GM18907 (cell line): ENCODE data around the gene UBR4.
"Not testable (repeated sequence)": the region's sequence is repeated elsewhere in the genome, so short reads cannot be mapped to it uniquely, and the experiment has no call there.

ENCODE experiments used
- ATAC-seq: cut with Tn5 transposase; IDR thresholded peaks from one replicate; pipeline ENCODE4 v1.9.1; 2021; ENCODE audit warnings: mild to moderate bottlenecking, moderate library complexity; ENCODE audit not compliant: unreplicated experiment

Gene UBR4

DNA sequence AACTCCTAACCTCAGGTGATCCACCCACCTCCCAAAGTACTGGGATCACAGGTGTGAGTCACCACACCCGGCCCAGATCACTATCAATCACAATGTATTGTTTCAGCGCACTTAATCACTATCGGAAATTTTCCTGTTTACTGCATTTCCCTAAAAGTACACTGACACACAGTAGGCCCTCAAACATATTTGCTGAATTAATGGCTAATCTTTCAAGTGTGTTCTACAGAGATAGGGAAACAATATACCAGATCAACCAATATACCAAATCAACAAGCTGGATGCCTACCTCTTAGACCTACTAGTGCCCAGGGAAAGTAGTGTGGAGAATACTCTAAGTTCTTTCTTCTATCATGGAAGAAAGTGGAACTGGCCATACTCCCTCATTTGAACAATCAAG, 17.1 kb downstream of the UBR4 start:
- no peak for ATAC-seq

DNA sequence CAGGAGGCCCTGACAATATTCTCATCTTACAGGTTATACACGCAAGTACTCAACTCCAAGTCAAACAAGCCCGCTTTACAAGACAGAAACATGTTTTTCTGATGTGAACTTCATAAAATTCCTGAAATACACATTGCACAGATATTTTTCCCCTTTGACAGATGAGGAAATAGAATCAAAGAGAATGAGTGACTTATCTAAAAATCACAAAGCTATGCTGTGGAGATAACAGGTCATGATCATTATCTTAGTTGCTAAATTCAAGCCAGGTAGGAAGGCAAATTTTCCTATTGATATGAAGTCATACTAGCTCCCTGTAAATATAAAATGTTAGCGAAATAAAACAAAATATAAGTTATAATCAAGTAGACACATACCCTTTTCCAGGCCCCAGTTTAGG, 18.3 kb downstream of the UBR4 start:
- no peak for ATAC-seq

DNA sequence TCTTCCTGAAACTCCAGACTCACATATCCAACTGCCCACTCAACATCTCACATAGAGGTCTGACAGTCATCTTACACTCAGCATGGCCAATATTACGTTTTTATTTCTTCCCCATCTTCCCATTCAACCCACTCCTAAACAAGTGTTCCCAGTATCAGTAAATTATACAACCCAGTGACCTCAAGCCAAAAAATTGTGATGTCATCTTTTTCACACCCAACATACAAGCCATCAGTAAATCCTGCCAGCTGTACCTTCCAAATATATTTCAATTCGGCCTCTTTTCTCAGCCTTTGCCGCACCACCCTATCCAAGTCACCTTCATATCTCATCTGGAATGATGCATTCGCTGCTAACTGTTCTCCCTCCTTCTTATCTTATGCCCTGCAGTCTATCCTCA, 19.6 kb downstream of the UBR4 start:
- no peak for ATAC-seq

DNA sequence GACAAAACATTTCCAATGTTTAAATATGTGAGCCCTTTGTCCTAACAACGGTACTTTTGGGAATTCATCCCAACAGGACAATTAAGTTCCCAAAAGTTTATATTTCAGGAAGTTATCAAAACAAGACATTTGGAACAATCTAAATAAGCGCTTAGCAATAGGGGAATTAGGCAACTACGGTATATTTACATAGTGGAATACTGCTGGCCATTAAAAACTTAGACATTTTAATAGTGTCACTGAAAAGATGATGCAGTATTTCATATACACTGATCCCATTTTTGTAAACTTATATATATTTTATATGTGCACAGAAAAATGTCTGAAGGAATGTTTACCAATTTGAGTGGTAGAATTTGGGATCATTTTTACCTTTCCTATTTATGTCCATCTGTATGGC, 20.8 kb downstream of the UBR4 start:
- ATAC-seq, result no peak

DNA sequence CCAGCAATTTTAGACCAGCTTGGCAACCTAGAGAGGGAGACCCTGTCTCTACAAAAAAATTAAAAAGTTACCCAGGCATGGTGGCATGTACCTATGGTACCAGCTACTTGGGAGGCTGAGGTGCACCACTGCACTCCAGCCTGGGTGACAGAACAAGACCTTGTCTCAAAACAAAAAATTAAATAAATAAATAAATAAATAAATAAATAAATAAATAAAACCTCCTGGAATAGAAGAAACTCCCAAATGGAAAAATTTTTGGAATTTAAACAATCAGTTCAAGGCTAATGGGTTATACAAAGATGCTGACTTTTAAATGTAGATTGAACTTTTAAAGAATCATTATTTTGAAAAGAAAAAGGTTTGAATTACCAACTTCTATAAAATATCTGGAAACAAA, 22.2 kb downstream of the UBR4 start:
- no peak for ATAC-seq

DNA sequence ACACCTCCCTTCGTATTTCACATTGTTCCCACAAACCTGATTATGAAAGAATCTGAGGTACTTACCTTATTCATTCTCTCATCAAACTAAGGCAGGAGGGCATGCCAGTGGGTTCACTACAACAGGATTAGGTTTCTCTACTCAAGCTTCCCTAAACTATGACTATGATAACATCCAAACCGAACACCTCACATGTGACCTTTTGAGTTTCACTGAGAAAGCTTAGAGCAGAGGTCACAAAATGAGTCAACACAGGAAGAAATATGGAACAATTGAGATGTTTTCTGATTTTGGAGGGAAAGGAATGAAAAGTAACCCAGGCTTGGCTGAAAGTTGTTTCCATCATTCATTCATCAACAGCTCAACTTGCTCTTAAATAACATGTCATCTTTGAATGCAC, 24.1 kb downstream of the UBR4 start:
- no peak for ATAC-seq

DNA sequence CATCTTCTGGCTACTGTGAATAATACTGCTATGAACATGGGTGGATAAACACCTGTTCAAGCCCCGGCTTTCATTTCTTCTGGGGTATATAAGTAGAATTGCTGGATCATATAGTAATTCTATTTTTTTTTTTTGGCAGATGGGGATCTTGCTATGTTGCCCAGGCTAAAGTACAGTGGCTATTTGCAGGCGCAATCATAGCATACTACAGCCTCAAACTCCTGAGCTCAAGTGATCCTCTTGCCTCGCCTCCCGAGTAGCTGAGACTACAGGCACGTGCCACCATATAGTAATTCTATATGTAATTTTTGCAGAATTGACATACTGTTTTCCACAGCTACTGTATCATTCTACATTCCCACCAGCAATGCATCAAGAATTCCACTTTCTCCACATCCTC, 27.8 kb downstream of the UBR4 start:
- ATAC-seq, result no peak

DNA sequence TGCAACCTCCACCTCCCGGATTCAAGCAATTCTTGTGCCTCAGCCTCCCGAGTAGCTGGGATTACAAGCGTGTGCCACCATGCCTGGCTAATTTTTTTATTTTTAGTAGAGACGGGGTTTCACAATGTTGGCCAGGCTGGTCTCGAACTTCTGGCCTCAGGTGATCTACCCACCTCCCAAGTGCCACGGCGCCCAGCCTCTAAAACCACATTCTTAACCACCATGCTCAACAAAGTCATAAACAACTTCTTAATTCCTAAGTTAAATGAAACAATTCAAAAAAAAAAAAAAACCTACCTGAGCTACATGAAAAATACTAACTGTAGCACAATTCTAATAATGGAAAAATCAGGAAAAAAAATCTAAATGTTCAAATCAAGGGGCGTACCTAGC, 29.8 kb downstream of the UBR4 start:
- ATAC-seq, result not testable (repeated sequence)

DNA sequence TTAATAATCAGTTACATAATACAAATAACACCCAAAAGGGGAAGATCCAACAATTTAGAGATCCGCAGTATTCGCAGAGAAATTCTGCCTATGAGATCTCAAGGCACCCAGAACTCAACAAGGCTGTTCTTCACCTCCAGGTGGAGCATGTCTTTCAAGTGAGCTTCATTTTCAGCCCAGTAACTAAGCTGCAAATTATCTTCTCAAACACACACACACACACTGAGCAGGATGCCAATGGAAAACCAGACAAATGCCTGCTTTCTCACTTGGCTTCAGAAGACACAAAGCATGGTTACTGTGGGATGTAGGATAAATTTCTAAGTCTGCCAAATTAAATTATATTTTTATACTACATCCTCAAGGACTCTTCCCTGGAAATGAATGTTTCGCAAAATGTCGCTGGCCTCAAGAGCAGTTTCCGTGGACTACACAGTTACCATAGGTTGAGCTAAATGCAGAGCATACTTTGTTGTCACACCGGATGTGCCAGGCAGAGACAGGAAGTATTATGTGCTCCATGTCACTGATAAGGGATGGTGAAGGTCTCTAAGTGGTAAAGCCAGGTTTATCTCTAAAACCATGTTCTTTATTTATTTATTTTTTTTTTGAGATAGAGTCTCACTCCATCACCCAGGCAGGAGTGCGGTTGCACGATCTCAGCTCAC, 30.3 kb downstream of the UBR4 start:
- ATAC-seq, result no peak

DNA sequence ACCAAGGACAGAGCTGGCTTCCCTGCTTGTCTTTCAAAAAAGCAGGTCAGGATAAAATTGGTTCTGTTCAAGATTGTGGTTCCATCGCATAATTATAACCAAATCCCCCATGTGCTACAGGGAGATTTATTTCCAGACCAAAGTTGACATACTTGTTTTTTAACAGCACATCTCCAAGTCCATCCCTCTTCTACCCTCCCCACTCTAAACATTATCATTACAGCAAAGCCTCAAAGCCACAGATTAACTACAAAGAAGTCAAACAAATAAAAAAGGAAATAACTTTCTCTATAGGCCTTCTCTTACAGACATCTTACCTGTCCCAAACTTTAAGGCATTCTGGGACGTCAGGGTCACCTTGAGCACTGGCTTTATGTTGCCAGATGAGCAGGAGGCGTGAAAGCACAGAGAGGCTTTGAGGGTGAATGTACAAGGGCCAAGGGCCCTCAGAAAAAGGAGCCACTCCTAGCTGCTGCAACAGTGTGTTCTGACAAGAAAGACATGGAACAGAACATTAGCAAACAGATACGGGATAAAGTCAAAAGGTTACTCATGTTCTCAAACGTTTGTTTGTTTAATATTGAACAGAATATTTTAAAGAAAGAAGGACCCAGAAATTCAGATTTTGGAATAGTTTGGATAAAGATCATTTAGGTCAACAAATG, 31.2 kb downstream of the UBR4 start:
- ATAC-seq, result no peak

DNA sequence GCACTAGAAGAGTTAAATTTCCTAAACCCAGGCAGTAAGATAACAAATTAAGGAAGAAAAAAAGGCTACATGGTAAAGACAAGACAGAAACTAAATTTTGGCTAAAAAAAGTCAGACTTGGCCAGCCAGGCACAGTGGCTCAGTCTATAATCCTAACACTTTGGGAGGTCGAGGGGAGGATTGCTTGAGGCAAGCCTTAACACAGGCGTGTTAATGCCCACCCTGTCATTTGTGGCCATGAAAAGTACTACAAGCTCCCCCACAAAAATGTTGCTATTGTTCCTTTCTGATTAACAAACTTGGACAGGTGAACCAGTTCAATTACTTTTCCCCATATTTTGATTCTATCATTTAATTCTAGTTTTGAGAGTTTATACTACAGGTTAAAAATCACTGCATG, 32.3 kb downstream of the UBR4 start:
- ATAC-seq, result no peak

DNA sequence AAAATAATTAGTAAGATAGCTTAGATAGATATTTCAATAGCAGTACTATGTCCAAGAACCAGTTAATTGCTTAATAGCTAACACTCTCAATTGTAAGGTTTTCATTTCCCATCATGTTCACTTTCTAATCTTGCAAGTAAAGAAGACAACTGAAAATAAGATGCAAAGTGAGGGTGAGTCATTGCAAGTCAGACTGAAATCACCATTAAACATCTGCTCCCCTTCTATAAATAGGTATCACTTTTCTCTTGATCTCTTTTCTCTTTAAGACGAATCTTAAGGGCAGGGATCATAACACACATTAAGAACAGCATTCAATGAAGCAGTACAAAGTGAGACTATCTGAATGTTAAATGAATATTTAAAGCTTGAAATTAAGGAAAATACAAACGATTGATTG, 40.4 kb downstream of the UBR4 start:
- no peak for ATAC-seq

DNA sequence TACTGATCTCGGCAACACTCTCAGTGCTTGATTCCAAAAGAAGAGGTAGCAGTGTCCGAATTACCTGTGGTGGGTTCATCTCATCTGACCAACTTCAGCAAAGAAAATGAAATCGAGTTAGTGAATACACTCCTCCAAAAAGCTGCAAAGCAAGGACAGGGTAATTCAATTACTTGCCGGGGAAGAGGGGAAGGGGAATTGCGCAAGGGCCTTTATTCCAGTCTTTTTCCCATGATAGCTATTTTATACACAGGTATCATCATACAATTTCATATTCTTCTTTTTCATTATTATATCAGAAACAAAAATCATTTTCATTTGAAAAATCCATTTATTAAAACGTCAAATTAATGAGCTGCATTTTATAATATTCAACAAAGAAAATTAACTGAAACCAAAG, 42.9 kb downstream of the UBR4 start:
- ATAC-seq, result no peak

DNA sequence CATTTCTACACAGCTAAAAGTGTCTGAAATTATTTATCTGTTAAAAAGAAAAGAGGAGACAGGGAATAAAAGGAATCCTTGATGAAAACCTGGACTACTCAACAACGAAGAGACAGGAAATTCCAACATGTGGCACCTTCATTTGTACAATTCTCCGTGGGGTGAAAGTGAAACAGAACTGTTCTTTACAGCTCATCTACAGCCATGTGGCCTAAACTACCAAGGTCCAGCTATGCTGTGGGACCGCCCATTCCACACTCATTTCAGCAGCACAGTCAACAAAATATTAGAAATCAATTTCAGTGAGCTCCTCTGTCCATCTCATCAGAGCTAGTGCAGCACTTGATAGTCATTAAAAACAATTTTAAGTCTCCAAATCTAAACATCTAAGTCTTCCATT, 44.0 kb downstream of the UBR4 start:
- ATAC-seq, result no peak

DNA sequence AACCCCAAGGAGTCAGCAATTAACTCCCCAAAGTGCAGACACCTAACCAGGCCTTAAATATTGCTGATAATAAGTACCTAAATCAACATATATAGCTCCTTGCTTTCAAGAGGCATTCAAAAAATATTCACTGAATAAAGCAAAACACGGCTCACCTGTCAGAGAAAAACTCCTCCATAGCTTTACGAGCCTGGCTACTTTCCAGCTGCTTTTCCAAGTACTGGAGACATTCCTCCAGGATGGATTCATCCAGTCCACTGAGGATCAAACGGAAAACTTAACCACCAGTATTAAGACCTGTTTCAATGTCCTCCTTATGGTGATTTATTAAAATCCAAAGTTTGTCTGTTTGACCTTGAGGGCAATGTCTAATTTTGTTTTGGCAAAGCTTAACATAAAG, 44.6 kb downstream of the UBR4 start:
- no peak for ATAC-seq

DNA sequence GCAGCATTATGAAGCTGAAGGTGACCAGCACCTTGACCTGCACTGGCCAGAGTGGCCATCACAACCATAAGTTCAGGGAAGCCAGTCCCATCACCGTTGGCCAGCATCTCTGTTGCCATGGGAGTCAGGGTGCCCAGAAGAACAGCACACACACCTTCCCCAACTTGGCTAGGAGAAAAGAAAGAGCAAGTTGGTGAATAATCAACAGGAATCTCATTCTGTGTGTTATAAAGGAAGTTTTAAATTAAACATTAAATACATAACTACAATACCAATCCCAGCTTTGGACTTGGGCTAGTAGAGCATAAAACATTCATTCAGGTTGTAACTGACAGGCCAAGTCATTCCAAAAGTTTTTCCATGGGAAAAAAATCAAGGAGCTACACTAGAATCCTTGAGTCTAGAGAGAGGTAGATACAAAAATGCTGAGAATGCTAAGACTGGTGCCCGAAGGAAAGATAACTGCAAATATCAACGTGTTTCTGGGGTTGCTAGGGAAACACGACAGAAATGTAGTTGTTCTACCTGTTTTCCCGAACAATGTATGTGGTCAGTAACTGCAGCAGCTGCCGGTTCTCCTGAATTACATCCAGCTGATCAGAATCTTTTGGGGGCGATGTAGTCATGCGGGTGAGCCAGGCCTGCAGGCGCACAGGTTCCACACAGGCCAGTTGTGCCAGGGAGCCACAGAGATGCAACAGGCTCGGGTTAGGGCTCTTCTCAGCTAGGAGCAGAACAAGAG, 45.6 kb downstream of the UBR4 start:
- ATAC-seq, result no peak

DNA sequence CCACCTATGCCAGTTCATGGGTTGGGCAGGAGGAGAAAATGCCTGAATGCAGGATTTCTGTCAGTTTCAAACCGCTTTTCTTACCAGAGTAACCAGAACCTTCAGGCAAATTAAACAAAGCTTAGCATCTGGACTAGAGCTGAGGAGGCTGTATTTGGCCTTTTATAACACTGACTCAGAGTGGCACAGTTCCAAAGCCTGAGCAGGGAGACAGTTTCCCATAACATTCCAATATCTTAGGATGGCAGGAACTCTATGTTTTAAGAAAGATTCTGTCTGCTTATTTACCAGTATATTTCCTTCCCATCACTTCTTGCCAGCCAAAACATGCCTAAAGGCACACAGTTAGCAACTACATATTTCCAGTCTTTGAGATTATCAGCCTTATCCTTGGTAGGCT, 46.8 kb downstream of the UBR4 start:
- ATAC-seq, result no peak

DNA sequence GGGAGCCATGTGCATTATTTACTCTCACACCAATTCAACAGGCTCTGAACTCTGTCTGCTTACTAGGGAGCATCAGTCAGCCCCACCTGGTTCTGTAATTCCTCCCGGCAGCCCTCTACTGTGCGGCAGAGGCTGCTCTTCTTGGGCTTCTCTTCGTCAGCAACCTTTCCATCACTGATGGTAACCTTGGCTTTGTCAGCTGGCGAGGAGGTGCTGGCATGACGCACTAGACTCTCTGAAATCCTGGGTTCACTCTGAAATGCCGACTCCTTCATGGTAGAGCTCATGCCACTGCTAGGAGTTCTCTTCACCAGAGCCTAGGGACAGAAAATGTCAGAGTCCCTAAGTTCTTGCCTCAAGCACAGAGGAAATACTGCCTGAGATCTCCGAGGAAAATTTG, 49.2 kb downstream of the UBR4 start:
- no peak for ATAC-seq

DNA sequence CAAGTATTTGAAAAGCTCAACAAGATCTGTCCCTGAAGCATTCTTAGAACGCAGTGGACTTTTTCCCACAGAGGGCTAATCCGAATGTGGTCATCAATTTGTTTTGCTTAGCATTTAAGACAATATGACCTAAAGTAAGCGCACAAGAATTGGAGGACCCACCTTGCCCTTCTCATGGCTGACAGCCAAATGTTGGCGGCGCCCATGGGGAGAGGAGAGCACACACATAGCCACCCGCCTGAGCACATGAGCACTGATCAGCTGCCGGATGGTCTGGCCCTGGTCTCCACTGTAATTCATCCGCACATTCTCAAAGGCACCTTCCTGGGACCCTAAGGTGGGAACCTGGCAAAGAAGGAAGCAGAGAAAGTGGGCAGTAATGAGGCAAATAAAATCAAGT, 52.4 kb downstream of the UBR4 start:
- ATAC-seq, result no peak

DNA sequence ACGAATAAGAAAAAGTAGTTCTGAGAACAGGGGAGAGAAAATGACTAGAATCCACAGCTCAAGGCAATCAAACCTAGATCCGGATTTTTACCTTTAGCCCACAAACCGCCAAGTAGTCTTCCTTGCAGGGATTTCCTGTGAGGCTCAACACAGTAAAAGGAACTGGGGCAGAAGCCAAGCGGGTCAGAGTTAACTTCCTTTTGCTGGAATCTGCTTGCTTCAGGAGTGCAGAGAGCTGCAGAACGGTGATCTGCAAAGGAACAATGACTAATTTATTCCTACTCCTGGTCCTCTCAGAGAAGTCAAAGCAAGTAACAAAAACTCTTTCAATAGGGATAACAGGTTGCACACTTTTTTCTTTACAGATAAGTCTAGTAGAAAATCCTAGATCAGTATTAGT, 53.4 kb downstream of the UBR4 start:
- no peak for ATAC-seq

DNA sequence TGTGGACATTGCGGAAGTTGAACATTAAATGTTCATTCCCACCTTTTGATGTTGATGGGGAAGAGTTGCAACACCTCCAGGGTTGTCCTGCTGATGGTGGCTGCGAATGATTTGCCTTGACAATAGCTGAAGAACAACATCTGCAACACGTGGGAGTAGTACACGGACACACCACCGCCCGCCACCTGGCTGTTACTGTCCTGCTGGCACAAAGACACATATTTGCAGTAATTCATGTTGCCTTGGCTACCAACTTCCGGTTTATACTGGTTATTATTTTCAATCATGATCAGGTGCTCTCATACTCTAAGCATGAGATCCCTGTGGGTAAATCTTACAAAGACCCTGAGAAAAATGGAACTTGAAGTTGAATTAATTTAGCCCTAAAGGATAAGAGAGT, 55.2 kb downstream of the UBR4 start:
- no peak for ATAC-seq

DNA sequence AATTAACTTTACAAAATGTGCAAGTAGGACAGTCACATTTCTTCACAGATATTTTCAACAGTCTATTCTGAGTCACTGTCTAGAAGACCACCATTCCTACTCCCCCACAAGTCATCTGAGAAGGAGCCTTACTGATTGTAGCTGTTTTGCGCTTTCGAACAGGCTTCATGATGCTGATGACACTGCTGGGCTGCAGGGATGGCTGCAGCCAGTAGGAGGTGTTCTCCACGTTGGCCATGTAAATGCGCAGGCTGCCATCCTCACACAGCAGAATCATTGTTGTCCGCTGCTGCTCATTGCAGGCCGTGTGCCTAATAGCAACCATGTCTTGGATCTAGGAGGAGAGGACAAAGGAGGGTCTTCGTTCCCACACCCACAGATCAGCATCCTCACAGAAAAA, 56.9 kb downstream of the UBR4 start:
- no peak for ATAC-seq
